HG02973 (cell line): ENCODE measurements around the gene ZBTB37.
"Not testable (repeated sequence)": the region's sequence is repeated elsewhere in the genome, so short reads cannot be mapped to it uniquely, and the experiment has no call there.

Source experiments
- ATAC-seq: cut with Tn5 transposase; IDR thresholded peaks from one replicate; pipeline ENCODE4 v1.9.1; 2021; ENCODE audit warnings: moderate library complexity; ENCODE audit not compliant: unreplicated experiment

The ZBTB37 gene

GRCh38 chr1:173868266-173869020, at the start of gene ZBTB37:
ZBTB37 (plus strand) TSS chr1:173868380; CDS start chr1:173870226, 1,846 bp downstream.
- ATAC-seq: peak; percentile 55

GRCh38 chr1:173818459-173818858, 49.7 kb upstream of the ZBTB37 start:
- ATAC-seq: no peak

- no peak for ATAC-seq
Measured at GRCh38 chr1:173821680-173822079, 46.5 kb upstream of the ZBTB37 start.

GRCh38 chr1:173823781-173824314, 44.3 kb upstream of the ZBTB37 start:
- ATAC-seq: peak; percentile 40

GRCh38 chr1:173824315-173825081, 43.7 kb upstream of the ZBTB37 start, which contains the start of the genes CENPL and DARS2:
CENPL (minus strand) TSS chr1:173824883; CDS start chr1:173811299, 13,584 bp downstream.
DARS2 (plus strand) TSS chr1:173824673; CDS start chr1:173825230, 557 bp downstream.
- ATAC-seq: peak; percentile 78

- ATAC-seq: no peak
Measured at GRCh38 chr1:173827611-173828010, 40.6 kb upstream of the ZBTB37 start.

- ATAC-seq: no peak
Measured at GRCh38 chr1:173832748-173833147, 35.4 kb upstream of the ZBTB37 start.

GRCh38 chr1:173852105-173852504, 16.1 kb upstream of the ZBTB37 start:
- ATAC-seq: no peak

GRCh38 chr1:173853074-173853473, 15.1 kb upstream of the ZBTB37 start:
- no peak for ATAC-seq

GRCh38 chr1:173856014-173856413, 12.2 kb upstream of the ZBTB37 start:
- ATAC-seq: no peak

GRCh38 chr1:173856903-173857302, 11.3 kb upstream of the ZBTB37 start:
- no peak for ATAC-seq

- ATAC-seq: no peak
Measured at GRCh38 chr1:173857363-173857917, 10.7 kb upstream of the ZBTB37 start.

- not testable (repeated sequence) for ATAC-seq
Measured at GRCh38 chr1:173859547-173859946, 8.6 kb upstream of the ZBTB37 start.

GRCh38 chr1:173860065-173860464, 8.1 kb upstream of the ZBTB37 start:
- no peak for ATAC-seq

GRCh38 chr1:173861731-173862145, 6.4 kb upstream of the ZBTB37 start:
- ATAC-seq: no peak

- ATAC-seq: not testable (repeated sequence)
Measured at GRCh38 chr1:173862146-173862768, 5.9 kb upstream of the ZBTB37 start.

- ATAC-seq: no peak
Measured at GRCh38 chr1:173862769-173863223, 5.4 kb upstream of the ZBTB37 start.

- ATAC-seq: no peak
Measured at GRCh38 chr1:173863224-173864161, 4.7 kb upstream of the ZBTB37 start.

- ATAC-seq: no peak
Measured at GRCh38 chr1:173864179-173864867, 3.9 kb upstream of the ZBTB37 start.
